GM12864 (cell line): ENCODE data around the gene SPATS1.
A peak's percentile ranks its signal among the peaks of the same experiment; 100 is the strongest.

ENCODE experiments used
- DNase-seq: peaks from one replicate; pipeline ENCODE4 v3.0.0-alpha.2; 2011; ENCODE audit warnings: low read depth
- H3K4me3 ChIP-seq: 2 replicates; pipeline ENCODE4 v1.5.1; 2011; ENCODE audit warnings: mild to moderate bottlenecking, low read depth, low read length, control low read depth
- CTCF ChIP-seq: IDR thresholded peaks from 2 replicates; pipeline ENCODE4 v1.5.1; 2011; ENCODE audit warnings: low read depth, mild to moderate bottlenecking, moderate library complexity, low read length, control low read depth, inconsistent platforms; ENCODE audit errors: missing control alignments

Gene SPATS1

GRCh38 chr6:44304282-44305199 lies 37.9 kb upstream of the SPATS1 start:
- DNase-seq: peak; percentile 7
- H3K4me3 ChIP-seq: no peak overlapping the region
- peak; percentile 86 for TF ChIP-seq CTCF

GRCh38 chr6:44305200-44305725 lies 37.2 kb upstream of the SPATS1 start:
- TF ChIP-seq CTCF: no peak
- no peak overlapping the region for H3K4me3 ChIP-seq
- no peak for DNase-seq

GRCh38 chr6:44306710-44307109 lies 35.7 kb upstream of the SPATS1 start:
- no peak for DNase-seq
- TF ChIP-seq CTCF: no peak
- H3K4me3 ChIP-seq: no peak overlapping the region

GRCh38 chr6:44307217-44307616 lies 35.2 kb upstream of the SPATS1 start:
- no peak for TF ChIP-seq CTCF
- no peak overlapping the region for H3K4me3 ChIP-seq
- no peak for DNase-seq

GRCh38 chr6:44309092-44309491 lies 33.4 kb upstream of the SPATS1 start:
- no peak for TF ChIP-seq CTCF
- H3K4me3 ChIP-seq: no peak overlapping the region
- no peak for DNase-seq

GRCh38 chr6:44309631-44310030 lies 32.8 kb upstream of the SPATS1 start:
- H3K4me3 ChIP-seq: no peak overlapping the region
- DNase-seq: no peak
- no peak for TF ChIP-seq CTCF
